HG03460 (cell line): ENCODE results near the gene SLC11A1.

Experiments used
- ATAC-seq: cut with Tn5 transposase; IDR thresholded peaks from one replicate; pipeline ENCODE4 v1.9.1; 2021; ENCODE audit not compliant: unreplicated experiment

The SLC11A1 gene, protein sequence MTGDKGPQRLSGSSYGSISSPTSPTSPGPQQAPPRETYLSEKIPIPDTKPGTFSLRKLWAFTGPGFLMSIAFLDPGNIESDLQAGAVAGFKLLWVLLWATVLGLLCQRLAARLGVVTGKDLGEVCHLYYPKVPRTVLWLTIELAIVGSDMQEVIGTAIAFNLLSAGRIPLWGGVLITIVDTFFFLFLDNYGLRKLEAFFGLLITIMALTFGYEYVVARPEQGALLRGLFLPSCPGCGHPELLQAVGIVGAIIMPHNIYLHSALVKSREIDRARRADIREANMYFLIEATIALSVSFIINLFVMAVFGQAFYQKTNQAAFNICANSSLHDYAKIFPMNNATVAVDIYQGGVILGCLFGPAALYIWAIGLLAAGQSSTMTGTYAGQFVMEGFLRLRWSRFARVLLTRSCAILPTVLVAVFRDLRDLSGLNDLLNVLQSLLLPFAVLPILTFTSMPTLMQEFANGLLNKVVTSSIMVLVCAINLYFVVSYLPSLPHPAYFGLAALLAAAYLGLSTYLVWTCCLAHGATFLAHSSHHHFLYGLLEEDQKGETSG

GRCh38 chr2:218381916-218382366 is at the start of gene SLC11A1:
SLC11A1 (plus strand) TSS chr2:218382273; CDS start chr2:218382369, 96 bp downstream.
- ATAC-seq = no peak

DNA sequence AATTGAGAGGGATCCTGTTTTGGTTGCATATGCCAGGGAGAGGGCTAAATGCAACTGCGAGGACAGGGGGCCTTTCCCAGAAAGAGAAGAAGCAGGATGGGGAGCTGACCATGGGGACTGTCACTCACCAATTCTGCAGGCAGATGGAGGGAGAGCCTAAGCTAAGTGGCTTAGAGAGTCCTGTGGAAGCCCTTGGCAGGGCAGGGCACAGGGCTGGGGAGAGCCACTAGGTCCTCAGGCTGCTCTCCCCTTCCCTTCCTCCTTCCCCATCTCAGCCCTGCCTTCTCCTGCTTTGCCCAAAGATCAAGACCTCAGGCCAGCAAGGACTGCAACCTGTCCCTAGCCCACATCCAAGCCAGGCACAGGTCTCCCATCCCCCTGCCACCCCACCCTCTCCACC is 49.8 kb upstream of the SLC11A1 start:
- no peak for ATAC-seq

DNA sequence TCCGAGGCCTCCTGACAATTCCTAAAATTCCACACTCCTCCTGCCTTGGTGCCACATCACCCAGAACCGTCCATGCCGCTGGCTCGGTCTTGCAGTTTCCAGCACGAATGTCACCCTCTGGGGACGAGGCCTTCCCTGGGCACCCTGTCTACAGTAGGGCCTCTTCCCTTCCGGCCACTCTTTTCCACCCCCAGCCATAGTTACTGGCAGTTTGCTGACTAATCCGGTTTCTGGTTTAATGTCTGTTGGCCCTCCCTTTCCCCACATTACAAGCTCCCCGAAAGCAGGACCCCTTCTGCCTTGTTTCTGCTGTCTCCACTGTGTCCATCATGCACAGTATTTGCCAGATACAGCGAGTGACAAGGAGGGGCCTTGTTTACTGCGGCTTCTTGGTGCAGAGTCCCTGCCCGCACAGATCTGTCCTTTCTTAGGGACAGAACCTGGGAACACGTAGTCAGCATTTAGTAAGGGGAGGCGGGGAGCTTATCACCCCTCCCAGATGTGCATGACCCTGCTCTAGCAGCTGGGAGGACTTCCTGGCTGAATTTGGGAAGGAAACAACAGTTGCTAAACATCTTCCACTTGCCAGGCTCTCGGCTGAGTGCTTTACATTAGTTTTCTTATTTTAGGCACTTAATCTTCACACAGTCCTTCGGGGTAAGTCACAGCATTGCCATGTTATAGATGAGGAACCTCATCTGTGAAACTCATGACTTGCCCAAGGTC is 49.0 kb upstream of the SLC11A1 start:
- no peak for ATAC-seq

DNA sequence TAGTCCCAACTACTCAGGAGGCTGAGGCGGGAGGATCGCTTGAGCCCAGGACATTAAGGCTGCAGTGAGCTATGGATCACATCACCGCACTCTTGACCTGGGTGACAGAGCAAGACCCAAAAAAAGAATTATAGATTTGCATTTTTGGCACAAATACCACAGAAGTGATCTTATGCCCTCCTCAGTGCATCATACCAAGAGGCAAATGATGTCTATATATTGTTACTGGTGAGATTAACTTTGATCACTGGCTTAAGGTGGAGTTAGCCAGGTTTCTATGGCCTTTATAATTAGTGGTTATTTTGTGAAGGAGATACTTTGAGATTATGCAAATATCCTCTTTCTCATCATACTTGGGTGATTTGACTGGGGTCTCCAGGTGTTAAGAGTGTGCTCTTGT is 47.5 kb upstream of the SLC11A1 start:
- no peak for ATAC-seq

- ATAC-seq = no peak
These were observed 41.4 kb upstream of the SLC11A1 start for GRCh38 chr2:218340656-218341055.

GRCh38 chr2:218341381-218341780 is 40.7 kb upstream of the SLC11A1 start:
- ATAC-seq = no peak

GRCh38 chr2:218342837-218343236 is 39.2 kb upstream of the SLC11A1 start:
- no peak for ATAC-seq

- no peak for ATAC-seq
These were observed 38.5 kb upstream of the SLC11A1 start for GRCh38 chr2:218343591-218343990.

DNA sequence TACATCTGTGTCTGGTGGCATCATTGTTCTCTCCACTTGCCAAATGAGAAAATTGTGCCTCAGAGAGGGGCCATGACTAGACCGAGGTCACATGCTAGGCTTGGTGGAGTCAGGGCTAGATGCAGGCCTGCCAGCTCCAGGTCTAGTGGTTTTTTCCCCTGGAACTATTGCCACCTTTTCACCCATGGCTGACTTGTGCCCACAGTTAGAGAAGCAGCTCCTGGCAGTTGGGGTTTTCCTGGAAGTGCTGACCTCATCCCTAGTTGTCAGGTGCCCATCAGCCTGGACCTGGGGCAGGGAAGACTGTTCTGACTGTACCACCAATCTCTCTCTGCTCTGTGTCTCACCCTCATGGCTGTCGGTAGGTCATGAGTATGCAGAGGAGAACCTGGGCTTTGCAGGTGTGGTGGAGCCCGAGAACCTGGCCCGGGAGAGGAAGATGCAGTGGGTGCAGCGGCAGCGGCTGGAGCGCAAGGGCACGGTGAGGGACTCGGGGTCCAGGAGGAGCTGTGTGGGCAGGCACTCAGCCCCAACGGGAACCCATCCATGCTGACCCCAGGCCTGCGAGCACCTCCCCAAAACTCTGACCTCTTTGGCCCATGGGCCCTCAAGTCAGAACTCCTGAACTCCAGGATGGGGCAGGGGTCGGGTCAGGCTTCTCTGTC is 37.9 kb upstream of the SLC11A1 start:
- no peak for ATAC-seq

- no peak for ATAC-seq
These were observed 37.2 kb upstream of the SLC11A1 start for GRCh38 chr2:218344755-218345417.

DNA sequence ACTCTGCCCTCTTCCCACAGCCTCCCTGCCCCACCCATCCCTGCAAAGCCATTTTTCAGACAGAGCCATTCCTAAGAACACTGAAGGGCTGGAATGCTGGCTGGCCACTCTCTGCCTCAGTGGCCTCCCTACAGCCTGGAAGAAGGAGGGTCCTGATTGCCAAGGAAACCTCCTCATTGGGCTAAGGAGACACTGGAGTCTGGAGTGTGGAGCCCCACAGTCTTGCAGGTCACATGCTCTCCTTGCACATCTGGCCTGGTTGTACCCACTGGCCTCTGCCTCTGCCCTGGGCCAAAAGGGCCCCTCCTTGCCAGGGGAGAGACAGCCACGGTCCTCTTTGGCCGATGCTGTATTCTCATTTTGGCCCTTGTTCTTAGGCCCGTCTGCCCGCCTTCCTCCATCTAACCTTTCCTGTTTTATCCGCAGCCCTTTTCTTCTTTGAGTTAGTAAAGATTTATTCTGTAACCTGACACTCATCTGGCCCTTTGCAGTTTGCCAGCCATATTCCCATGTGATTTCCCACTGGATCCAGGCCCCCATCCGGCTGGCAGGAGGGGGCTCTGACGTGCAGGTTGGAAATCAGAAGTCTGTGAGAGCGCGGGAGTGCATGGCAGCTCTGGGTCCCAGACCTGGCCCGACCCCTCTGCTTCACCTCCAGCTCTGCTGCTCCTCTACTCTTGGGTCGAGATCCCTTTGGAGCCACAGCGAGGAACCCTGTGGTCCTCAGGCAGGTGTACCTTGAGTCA is 36.4 kb upstream of the SLC11A1 start:
- no peak for ATAC-seq

DNA sequence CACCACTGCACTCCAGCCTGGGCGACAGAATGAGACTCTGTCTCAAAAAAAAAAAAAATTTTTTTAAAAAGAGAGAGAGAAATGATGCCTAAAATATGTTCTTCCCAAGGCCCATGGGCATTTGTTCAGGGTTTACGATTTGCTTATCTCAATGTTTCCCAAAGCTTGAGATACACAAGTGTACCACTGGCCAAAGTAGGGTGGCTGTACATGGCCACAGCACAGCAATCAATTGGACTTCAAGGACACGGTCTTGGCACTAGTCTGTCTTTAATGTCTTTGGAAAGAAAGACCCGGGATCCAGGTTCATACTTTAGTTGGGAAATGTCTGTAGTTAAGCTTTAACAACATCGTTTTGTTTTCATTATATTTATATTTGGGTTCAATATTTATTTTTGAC is 34.9 kb upstream of the SLC11A1 start:
- no peak for ATAC-seq

DNA sequence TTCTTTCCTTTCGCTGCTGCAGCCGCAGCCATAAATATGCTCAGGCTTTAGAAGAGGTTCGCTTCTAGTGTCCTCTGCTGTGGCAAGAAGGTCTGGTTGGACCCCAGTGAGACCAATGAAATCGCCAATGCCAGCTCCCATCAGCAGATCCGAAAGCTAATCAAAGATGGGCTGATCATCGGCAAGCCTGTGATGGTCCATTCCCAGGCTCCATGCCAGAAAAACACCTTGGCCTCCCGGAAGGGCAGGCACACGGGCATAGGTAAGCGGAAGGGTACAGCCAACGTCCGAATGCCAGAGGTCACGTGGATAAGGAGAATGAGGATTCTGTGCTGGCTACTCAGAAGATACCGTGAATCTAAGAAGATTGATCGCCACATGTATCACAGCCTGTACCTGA is 28.0 kb upstream of the SLC11A1 start:
- no peak for ATAC-seq

- ATAC-seq = no peak
These were observed 27.1 kb upstream of the SLC11A1 start for GRCh38 chr2:218354850-218355443.

- ATAC-seq = no peak
These were observed 24.6 kb upstream of the SLC11A1 start for GRCh38 chr2:218357236-218358177.

- no peak for ATAC-seq
These were observed 21.6 kb upstream of the SLC11A1 start for GRCh38 chr2:218360453-218360852.

- no peak for ATAC-seq
These were observed 19.5 kb upstream of the SLC11A1 start for GRCh38 chr2:218362606-218363005.

GRCh38 chr2:218363736-218364135 is 18.3 kb upstream of the SLC11A1 start:
- ATAC-seq = no peak

- no peak for ATAC-seq
These were observed 17.9 kb upstream of the SLC11A1 start for GRCh38 chr2:218364196-218364595.
